Measurements from ENCODE around the gene CTAGE1. TPM values are rescaled to one million over a fixed set of nuclear protein-coding genes. Genes with fewer than 3 reads are reported as not detected.

Gene CTAGE1
- total and polyA plus RNA-seq, 10 of the 15 experiments (the other 5 are each of a cell fraction or from before 2014, with no cell fraction given) = 0.01 TPM; not detected in 9

GRCh38 chr18:22459491-22459890, 41.8 kb upstream of the CTAGE1 start:
- TF ChIP-seq WRNIP1 (IDR thresholded peaks at IDR 0.05; ENCODE audit: borderline replicate concordance, low read depth, low read length) = no peak
- TF ChIP-seq NR2C1 (IDR thresholded peaks at IDR 0.05) = no peak
- no peak for TF ChIP-seq ASH2L (IDR thresholded peaks at IDR 0.05; ENCODE audit: borderline replicate concordance, low read depth)
- no peak for TF ChIP-seq EGR1 (IDR thresholded peaks at IDR 0.05; ENCODE audit: borderline replicate concordance in 1 of 2, low read depth in 2 of 2, low read length in 2 of 2)
- no peak for TF ChIP-seq SUZ12 (IDR thresholded peaks at IDR 0.05; ENCODE audit: unreplicated experiment)
- no peak for TF ChIP-seq PAX5 (IDR thresholded peaks at IDR 0.05; ENCODE audit: borderline replicate concordance, low read depth, low read length)
- no peak for TF ChIP-seq USF2 (IDR thresholded peaks at IDR 0.05; ENCODE audit: borderline replicate concordance, low read depth, low read length)
- TF ChIP-seq, protein P1, sequence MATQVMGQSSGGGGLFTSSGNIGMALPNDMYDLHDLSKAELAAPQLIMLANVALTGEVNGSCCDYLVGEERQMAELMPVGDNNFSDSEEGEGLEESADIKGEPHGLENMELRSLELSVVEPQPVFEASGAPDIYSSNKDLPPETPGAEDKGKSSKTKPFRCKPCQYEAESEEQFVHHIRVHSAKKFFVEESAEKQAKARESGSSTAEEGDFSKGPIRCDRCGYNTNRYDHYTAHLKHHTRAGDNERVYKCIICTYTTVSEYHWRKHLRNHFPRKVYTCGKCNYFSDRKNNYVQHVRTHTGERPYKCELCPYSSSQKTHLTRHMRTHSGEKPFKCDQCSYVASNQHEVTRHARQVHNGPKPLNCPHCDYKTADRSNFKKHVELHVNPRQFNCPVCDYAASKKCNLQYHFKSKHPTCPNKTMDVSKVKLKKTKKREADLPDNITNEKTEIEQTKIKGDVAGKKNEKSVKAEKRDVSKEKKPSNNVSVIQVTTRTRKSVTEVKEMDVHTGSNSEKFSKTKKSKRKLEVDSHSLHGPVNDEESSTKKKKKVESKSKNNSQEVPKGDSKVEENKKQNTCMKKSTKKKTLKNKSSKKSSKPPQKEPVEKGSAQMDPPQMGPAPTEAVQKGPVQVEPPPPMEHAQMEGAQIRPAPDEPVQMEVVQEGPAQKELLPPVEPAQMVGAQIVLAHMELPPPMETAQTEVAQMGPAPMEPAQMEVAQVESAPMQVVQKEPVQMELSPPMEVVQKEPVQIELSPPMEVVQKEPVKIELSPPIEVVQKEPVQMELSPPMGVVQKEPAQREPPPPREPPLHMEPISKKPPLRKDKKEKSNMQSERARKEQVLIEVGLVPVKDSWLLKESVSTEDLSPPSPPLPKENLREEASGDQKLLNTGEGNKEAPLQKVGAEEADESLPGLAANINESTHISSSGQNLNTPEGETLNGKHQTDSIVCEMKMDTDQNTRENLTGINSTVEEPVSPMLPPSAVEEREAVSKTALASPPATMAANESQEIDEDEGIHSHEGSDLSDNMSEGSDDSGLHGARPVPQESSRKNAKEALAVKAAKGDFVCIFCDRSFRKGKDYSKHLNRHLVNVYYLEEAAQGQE (IDR thresholded peaks at IDR 0.05; ENCODE audit: low read depth, low read length) = no peak
- TF ChIP-seq ZNF622 (IDR thresholded peaks at IDR 0.05) = no peak
- no peak for TF ChIP-seq BHLHE40 (IDR thresholded peaks at IDR 0.05; ENCODE audit: borderline replicate concordance in 1 of 2, low read depth in 2 of 2, low read length in 1 of 2)
- Histone ChIP-seq H3K36me3 (ENCODE audit: control insufficient read depth in 2 of 2, insufficient read depth in 2 of 2, low read length in 1 of 2) (no peaks in the 10 kb centered on the region), H3K27ac (ENCODE audit: control insufficient read depth, insufficient read depth) (no peak overlapping the region), H3K4me2 (ENCODE audit: control insufficient read depth, insufficient read depth) (no peak overlapping the region), H3K9me3 (replicated peaks; ENCODE audit: control insufficient read depth, insufficient read depth, low read length) (no peaks in the 10 kb centered on the region), H4K20me1 (ENCODE audit: control insufficient read depth, insufficient read depth) (no peaks in the 10 kb centered on the region), H2AFZ (ENCODE audit: control insufficient read depth, low read depth, low read length) (no peak overlapping the region), H3K4me1 (ENCODE audit: control insufficient read depth, insufficient read depth, low read length) (no peaks in the 10 kb centered on the region), H3K27me3 (replicated peaks in 1 of 2; ENCODE audit: control insufficient read depth in 2 of 2, insufficient read depth in 2 of 2, low read length in 1 of 2) (no peaks in the 10 kb centered on the region), H3K9ac (ENCODE audit: control insufficient read depth, insufficient read depth, low read length) (no peak overlapping the region), H3K79me2 (ENCODE audit: control insufficient read depth, insufficient read depth, low read length) (no peaks in the 10 kb centered on the region), H3K4me3 (no peak overlapping the region)
- ATAC-seq = no peak
- intact Hi-C loops (cut with micrococcal nuclease; ENCODE audit: unreplicated experiment) (loop anchor here (10.0 kb wide), 1 partner anchor 65 kb away; no protein-coding TSS in a partner anchor), in situ Hi-C loops (cut with MboI) (no loop called here)
- RAD21 ChIA-PET (ENCODE audit: unreplicated experiment) = no interaction called here
- no peak for FAIRE-seq
- SMC1A ChIA-PET (ENCODE audit: uncharacterized antibody, unreplicated experiment) = interaction anchor here (0.6 to 0.9 kb wide), 2 partner anchors 19 to 280 kb away, joined by 3 read pairs; no protein-coding TSS in a partner anchor
- POLR2A ChIA-PET = no interaction called here
- no peak for DNase-seq (ENCODE audit: low read depth, low spot score)
- WGBS (ENCODE audit: insufficient coverage, insufficient replicate concordance, low lambda C conversion rate, missing lambda C conversion rate) = 45% methylated on average over 2 of the region's 2 CpGs
- BruUV-seq (replicated peaks) = no TSS peak
- CTCF ChIA-PET = interaction anchor here (0.9 to 1.1 kb wide), 2 partner anchors 10 to 19 kb away, joined by 3 to 4 read pairs; no protein-coding TSS in a partner anchor

Measured in GM12878 (cell line).